Measurements from ENCODE around the gene ATG13.
A peak's percentile ranks its signal among the peaks of the same experiment; 100 is the strongest.

ATG13 gene

DNA sequence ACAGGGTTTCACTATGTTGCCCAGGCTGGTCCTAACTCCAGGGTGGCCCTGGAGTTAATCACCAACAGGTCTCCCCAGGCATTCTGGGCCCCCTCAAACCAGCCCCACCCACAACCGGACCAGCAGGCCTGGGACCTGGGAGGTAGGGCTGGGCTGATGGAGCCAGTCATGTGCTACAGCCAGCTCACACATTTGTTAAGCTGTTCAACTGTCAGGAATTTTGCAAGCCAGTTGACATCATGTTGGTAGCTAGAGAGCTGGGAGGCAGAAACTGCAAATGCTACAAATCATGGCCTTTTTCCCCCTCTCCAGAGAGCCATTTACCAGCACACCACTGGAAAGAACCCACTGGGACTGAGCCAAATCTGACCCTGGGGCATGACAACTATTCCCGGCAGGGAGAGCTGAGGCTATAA lies 76.3 kb downstream of the ATG13 start:
- Histone ChIP-seq H3K9ac (ENCODE audit: low read length in 5 of 5) (peak overlapping the region in 1 of 5 donors; percentile 35), H3K36me3 (ENCODE audit: control insufficient read depth in 5 of 5, insufficient read depth in 5 of 5, low read length in 5 of 5) (peaks cover 3 to 60% (median 56%) of the 10 kb centered on the region in 5 donors), H3K4me3 (ENCODE audit: low read depth in 1 of 5, low read length in 5 of 5) (no peak overlapping the region), H3K27me3 (ENCODE audit: control insufficient read depth in 5 of 5, insufficient read depth in 4 of 5, low read length in 5 of 5) (no peaks in the 10 kb centered on the region), H3K4me1 (ENCODE audit: control insufficient read depth in 5 of 5, insufficient read depth in 5 of 5, low read length in 5 of 5) (peaks cover 4 to 47% (median 42%) of the 10 kb centered on the region in 5 donors), H3K9me3 (ENCODE audit: control insufficient read depth in 5 of 5, low read length in 5 of 5) (no peaks in the 10 kb centered on the region), H3K27ac (ENCODE audit: low read depth, low read length) (peak overlapping the region; percentile 65)

DNA sequence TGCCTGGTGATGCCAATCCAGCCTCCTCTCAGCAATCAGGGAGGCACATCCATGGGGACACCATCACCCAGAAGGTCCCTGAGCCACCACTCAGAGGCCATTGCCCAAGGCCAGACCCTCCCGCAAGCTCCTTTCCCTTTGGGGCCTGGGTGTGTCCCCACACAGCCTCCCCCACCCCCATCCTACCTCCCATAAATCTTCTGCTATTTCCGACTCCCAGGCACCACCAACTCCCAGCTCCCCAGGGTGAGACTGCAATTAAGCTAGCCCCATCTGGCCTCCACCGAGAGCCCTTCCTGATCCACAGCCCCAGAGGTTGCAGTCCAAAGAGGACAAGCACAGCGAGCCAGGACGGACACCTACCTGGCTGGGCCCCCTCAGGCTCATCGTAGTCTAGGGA lies 76.7 kb downstream of the ATG13 start:
- Histone ChIP-seq H3K27me3 (ENCODE audit: control insufficient read depth in 5 of 5, insufficient read depth in 4 of 5, low read length in 5 of 5) (no peaks in the 10 kb centered on the region), H3K9me3 (ENCODE audit: control insufficient read depth in 5 of 5, low read length in 5 of 5) (no peaks in the 10 kb centered on the region), H3K4me3 (ENCODE audit: low read depth in 1 of 5, low read length in 5 of 5) (no peak overlapping the region), H3K4me1 (ENCODE audit: control insufficient read depth in 5 of 5, insufficient read depth in 5 of 5, low read length in 5 of 5) (peaks cover 5 to 51% (median 47%) of the 10 kb centered on the region in 5 donors), H3K27ac (ENCODE audit: low read depth, low read length) (peak overlapping the region; percentile 65), H3K36me3 (ENCODE audit: control insufficient read depth in 5 of 5, insufficient read depth in 5 of 5, low read length in 5 of 5) (peaks cover 2 to 58% (median 53%) of the 10 kb centered on the region in 5 donors), H3K9ac (ENCODE audit: low read length in 5 of 5) (peak overlapping the region in 3 of 5 donors; percentile 16 to 35 (median 32))

- Histone ChIP-seq H3K27ac (ENCODE audit: low read depth, low read length) (peak overlapping the region; percentile 65), H3K27me3 (ENCODE audit: control insufficient read depth in 5 of 5, insufficient read depth in 4 of 5, low read length in 5 of 5) (no peaks in the 10 kb centered on the region), H3K36me3 (ENCODE audit: control insufficient read depth in 5 of 5, insufficient read depth in 5 of 5, low read length in 5 of 5) (peaks cover 0 to 56% (median 51%) of the 10 kb centered on the region in 5 donors), H3K9ac (ENCODE audit: low read length in 5 of 5) (peak overlapping the region in 2 of 5 donors; percentile 16 to 35), H3K4me3 (ENCODE audit: low read depth in 1 of 5, low read length in 5 of 5) (no peak overlapping the region), H3K9me3 (ENCODE audit: control insufficient read depth in 5 of 5, low read length in 5 of 5) (no peaks in the 10 kb centered on the region), H3K4me1 (ENCODE audit: control insufficient read depth in 5 of 5, insufficient read depth in 5 of 5, low read length in 5 of 5) (peaks cover 6 to 57% (median 51%) of the 10 kb centered on the region in 5 donors)
These were observed 77.3 kb downstream of the ATG13 start for GRCh38 chr11:46694607-46695006.

GRCh38 chr11:46695345-46696211 lies 78.2 kb downstream of the ATG13 start:
- H3K27me3 ChIP-seq (ENCODE audit: control insufficient read depth in 5 of 5, insufficient read depth in 4 of 5, low read length in 5 of 5): no peaks in the 10 kb centered on the region
- H3K36me3 ChIP-seq (ENCODE audit: control insufficient read depth in 5 of 5, insufficient read depth in 5 of 5, low read length in 5 of 5): peaks cover 0 to 52% (median 46%) of the 10 kb centered on the region in 5 donors
- H3K9me3 ChIP-seq (ENCODE audit: control insufficient read depth in 5 of 5, low read length in 5 of 5): no peaks in the 10 kb centered on the region
- H3K27ac ChIP-seq (ENCODE audit: low read depth, low read length): no peak overlapping the region
- peak overlapping the region in 2 of 5 donors; percentile 29 to 43 for H3K9ac ChIP-seq (ENCODE audit: low read length in 5 of 5)
- H3K4me3 ChIP-seq (ENCODE audit: low read depth in 1 of 5, low read length in 5 of 5): no peak overlapping the region
- H3K4me1 ChIP-seq (ENCODE audit: control insufficient read depth in 5 of 5, insufficient read depth in 5 of 5, low read length in 5 of 5): peaks cover 6 to 62% (median 57%) of the 10 kb centered on the region in 5 donors

- Histone ChIP-seq H3K9ac (ENCODE audit: low read length in 5 of 5) (peak overlapping the region in 1 of 5 donors; percentile 29), H3K36me3 (ENCODE audit: control insufficient read depth in 5 of 5, insufficient read depth in 5 of 5, low read length in 5 of 5) (peaks cover 0 to 46% (median 43%) of the 10 kb centered on the region in 5 donors), H3K27me3 (ENCODE audit: control insufficient read depth in 5 of 5, insufficient read depth in 4 of 5, low read length in 5 of 5) (no peaks in the 10 kb centered on the region), H3K9me3 (ENCODE audit: control insufficient read depth in 5 of 5, low read length in 5 of 5) (no peaks in the 10 kb centered on the region), H3K4me1 (ENCODE audit: control insufficient read depth in 5 of 5, insufficient read depth in 5 of 5, low read length in 5 of 5) (peaks cover 7 to 66% (median 60%) of the 10 kb centered on the region in 5 donors), H3K27ac (ENCODE audit: low read depth, low read length) (no peak overlapping the region), H3K4me3 (ENCODE audit: low read depth in 1 of 5, low read length in 5 of 5) (no peak overlapping the region)
These were observed 78.8 kb downstream of the ATG13 start for GRCh38 chr11:46696212-46696558.

- Histone ChIP-seq H3K4me1 (ENCODE audit: control insufficient read depth in 5 of 5, insufficient read depth in 5 of 5, low read length in 5 of 5) (peaks cover 10 to 76% (median 67%) of the 10 kb centered on the region in 5 donors), H3K9me3 (ENCODE audit: control insufficient read depth in 5 of 5, low read length in 5 of 5) (no peaks in the 10 kb centered on the region), H3K4me3 (ENCODE audit: low read depth in 1 of 5, low read length in 5 of 5) (peak overlapping the region in 1 of 5 donors; percentile 17), H3K36me3 (ENCODE audit: control insufficient read depth in 5 of 5, insufficient read depth in 5 of 5, low read length in 5 of 5) (peaks cover 0 to 38% (median 35%) of the 10 kb centered on the region in 5 donors), H3K27ac (ENCODE audit: low read depth, low read length) (no peak overlapping the region), H3K9ac (ENCODE audit: low read length in 5 of 5) (peak overlapping the region in 2 of 5 donors; percentile 17 to 59), H3K27me3 (ENCODE audit: control insufficient read depth in 5 of 5, insufficient read depth in 4 of 5, low read length in 5 of 5) (no peaks in the 10 kb centered on the region)
These were observed 80.0 kb downstream of the ATG13 start for GRCh38 chr11:46697303-46697702.

DNA sequence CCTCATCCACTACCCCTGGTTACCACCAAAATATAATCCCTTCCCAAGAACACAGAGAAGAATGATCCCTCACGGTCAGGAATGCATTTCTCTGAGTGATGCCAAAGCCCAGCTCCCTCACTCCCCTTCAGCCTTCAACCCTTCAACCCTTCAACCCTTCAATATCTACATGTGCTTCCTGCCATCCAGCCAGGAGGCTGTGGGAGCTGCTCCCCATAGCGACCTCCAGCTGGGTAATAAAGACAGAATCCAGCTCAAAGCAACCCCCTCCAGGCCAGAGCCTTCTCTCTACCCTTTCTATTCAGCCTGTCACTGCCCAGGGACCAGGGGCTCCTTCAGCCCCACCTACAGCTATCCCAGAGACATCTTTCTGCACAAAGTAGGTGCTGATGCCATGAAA lies 80.4 kb downstream of the ATG13 start:
- Histone ChIP-seq H3K4me3 (ENCODE audit: low read depth in 1 of 5, low read length in 5 of 5) (peak overlapping the region in 1 of 5 donors; percentile 17), H3K27me3 (ENCODE audit: control insufficient read depth in 5 of 5, insufficient read depth in 4 of 5, low read length in 5 of 5) (no peaks in the 10 kb centered on the region), H3K36me3 (ENCODE audit: control insufficient read depth in 5 of 5, insufficient read depth in 5 of 5, low read length in 5 of 5) (peaks cover 0 to 40% (median 36%) of the 10 kb centered on the region in 5 donors), H3K9ac (ENCODE audit: low read length in 5 of 5) (peak overlapping the region in 3 of 5 donors; percentile 8 to 59 (median 17)), H3K27ac (ENCODE audit: low read depth, low read length) (peak overlapping the region; percentile 17), H3K9me3 (ENCODE audit: control insufficient read depth in 5 of 5, low read length in 5 of 5) (no peaks in the 10 kb centered on the region), H3K4me1 (ENCODE audit: control insufficient read depth in 5 of 5, insufficient read depth in 5 of 5, low read length in 5 of 5) (peaks cover 10 to 80% (median 67%) of the 10 kb centered on the region in 5 donors)

- no peaks in the 10 kb centered on the region for H3K9me3 ChIP-seq (ENCODE audit: control insufficient read depth in 5 of 5, low read length in 5 of 5)
- peak overlapping the region in 1 of 5 donors; percentile 11 for H3K9ac ChIP-seq (ENCODE audit: low read length in 5 of 5)
- H3K27ac ChIP-seq (ENCODE audit: low read depth, low read length): no peak overlapping the region
- H3K4me1 ChIP-seq (ENCODE audit: control insufficient read depth in 5 of 5, insufficient read depth in 5 of 5, low read length in 5 of 5): peaks cover 10 to 78% (median 65%) of the 10 kb centered on the region in 5 donors
- H3K36me3 ChIP-seq (ENCODE audit: control insufficient read depth in 5 of 5, insufficient read depth in 5 of 5, low read length in 5 of 5): peaks cover 4 to 44% (median 38%) of the 10 kb centered on the region in 5 donors
- H3K27me3 ChIP-seq (ENCODE audit: control insufficient read depth in 5 of 5, insufficient read depth in 4 of 5, low read length in 5 of 5): no peaks in the 10 kb centered on the region
- peak overlapping the region in 1 of 5 donors; percentile 98 for H3K4me3 ChIP-seq (ENCODE audit: low read depth in 1 of 5, low read length in 5 of 5)
These were observed 81.2 kb downstream of the ATG13 start for GRCh38 chr11:46698597-46698996.

GRCh38 chr11:46700241-46701077 lies 83.1 kb downstream of the ATG13 start, which contains the start of the genes ARHGAP1 and ZNF408:
Gene ARHGAP1 (minus strand): TSS chr11:46700619. CDS start chr11:46696107, 4,512 bp downstream.
Gene ZNF408 (plus strand): TSS chr11:46701031. CDS start chr11:46701048, 17 bp downstream.
- Histone ChIP-seq H3K27me3 (ENCODE audit: control insufficient read depth in 5 of 5, insufficient read depth in 4 of 5, low read length in 5 of 5) (no peaks in the 10 kb centered on the region), H3K27ac (ENCODE audit: low read depth, low read length) (peak within 1 kb of the TSS; percentile 95), H3K4me3 (ENCODE audit: low read depth in 1 of 5, low read length in 5 of 5) (peak within 1 kb of the TSS; percentile 98 to 100 (median 99)), H3K36me3 (ENCODE audit: control insufficient read depth in 5 of 5, insufficient read depth in 5 of 5, low read length in 5 of 5) (peaks cover 4 to 42% (median 38%) of the 10 kb centered on the region in 5 donors), H3K4me1 (ENCODE audit: control insufficient read depth in 5 of 5, insufficient read depth in 5 of 5, low read length in 5 of 5) (peaks cover 10 to 65% (median 54%) of the 10 kb centered on the region in 5 donors), H3K9ac (ENCODE audit: low read length in 5 of 5) (peak within 1 kb of the TSS; percentile 87 to 100 (median 95)), H3K9me3 (ENCODE audit: control insufficient read depth in 5 of 5, low read length in 5 of 5) (no peaks in the 10 kb centered on the region)

Measured in subcutaneous abdominal adipose tissue (tissue), 5 donors.